B cell (primary cell): Measurements from ENCODE around the gene ARL13A. TPM values are rescaled to one million over a fixed set of nuclear protein-coding genes. Genes with fewer than 3 reads are reported as not detected.

Source experiments
- ATAC-seq: fragments of 200-7000 bp; cut with Tn5 transposase; one replicate; pipeline ENCODE4 v1.10.0; 2021; ENCODE audit warnings: low read depth, mild to moderate bottlenecking, moderate number of reproducible peaks, moderate library complexity
- CTCF ChIA-PET: fragments of 350-600 bp; sonication (Branson Sonifier 250); formaldehyde crosslinking; loops from one replicate; lab custom pipeline; 2021; ENCODE audit warnings: antibody characterized with exemption, inconsistent platforms; lab: Charles Lee
- POLR2A ChIA-PET: fragments of 350-600 bp; sonication (Branson Sonifier 250); formaldehyde crosslinking; loops from one replicate; lab custom pipeline; 2021; ENCODE audit warnings: antibody characterized with exemption; lab: Charles Lee
- DNase-seq: peaks from one replicate; pipeline ENCODE4 v3.0.0; 2013
- H2AFZ ChIP-seq: 2 replicates; pipeline ENCODE4 v1.6.1; 2012; ENCODE audit warnings: mild to moderate bottlenecking, low read depth, low read length; ENCODE audit not compliant: insufficient read depth, poor library complexity, severe bottlenecking
- H3K27ac ChIP-seq, 2 donors: 1 replicate in 1 of 2; 2 replicates in 1 of 2; pipeline ENCODE4 v1.5.1; 2012 to 2013; ENCODE audit warnings: low read length in 2 of 2, mild to moderate bottlenecking in 2 of 2, moderate library complexity in 1 of 2
- H3K27me3 ChIP-seq, 4 experiments: fragments of 200-600 bp in 1 of 4; sonication (generic) in 1 of 4; replicated peaks in 1 of 4; 1 replicate in 2 of 4; 2 replicates in 2 of 4; pipeline versions ENCODE4 v1.6.1 to v1.7.0; 2013 to 2016; ENCODE audit warnings: low read length in 3 of 4, mild to moderate bottlenecking in 2 of 4, mixed read lengths in 1 of 4, moderate library complexity in 1 of 4; ENCODE audit not compliant: insufficient read depth in 4 of 4, control insufficient read depth in 3 of 4; ENCODE audit errors: control extremely low read depth in 1 of 4
- H3K36me3 ChIP-seq, 2 experiments: replicated peaks in 1 of 2; 1 replicate in 1 of 2; 2 replicates in 1 of 2; pipeline versions ENCODE4 v1.6.1 to v1.7.1; 2013; ENCODE audit warnings: low read length in 1 of 2; ENCODE audit not compliant: insufficient read depth in 2 of 2, control insufficient read depth in 1 of 2; ENCODE audit errors: control extremely low read depth in 1 of 2, extremely low read depth in 1 of 2
- H3K4me1 ChIP-seq, 2 donors: fragments of 200-600 bp in 1 of 2; sonication (generic) in 1 of 2; 1 replicate in 1 of 2; 2 replicates in 1 of 2; pipeline versions ENCODE4 v1.5.1 to v1.6.1; 2013 to 2017; ENCODE audit warnings: low read length in 2 of 2; ENCODE audit not compliant: control insufficient read depth in 2 of 2, insufficient read depth in 2 of 2
- H3K4me2 ChIP-seq: replicated peaks from 2 replicates; pipeline ENCODE3; 2012; ENCODE audit warnings: mild to moderate bottlenecking, low read depth, low read length; ENCODE audit not compliant: poor library complexity, severe bottlenecking
- H3K4me3 ChIP-seq, 5 experiments: fragments of 200-600 bp in 1 of 5; sonication (generic) in 1 of 5; 1 replicate in 3 of 5; 2 replicates in 2 of 5; pipeline versions ENCODE4 v1.5.1 to v1.7.0; 2011 to 2016; ENCODE audit warnings: low read length in 4 of 5, mild to moderate bottlenecking in 4 of 5, low read depth in 2 of 5, control low read depth in 1 of 5, moderate library complexity in 1 of 5; ENCODE audit not compliant: insufficient read depth in 1 of 5; ENCODE audit errors: control extremely low read depth in 1 of 5, extremely low read depth in 1 of 5
- H3K79me2 ChIP-seq: fragments of 200-600 bp; sonication (generic); one replicate; pipeline ENCODE4 v1.6.0; 2016; ENCODE audit warnings: low read length; ENCODE audit not compliant: control insufficient read depth, insufficient read depth
- H3K9ac ChIP-seq: fragments of 200-600 bp; sonication (generic); 2 replicates; pipeline ENCODE4 v1.6.1; 2017; ENCODE audit warnings: mild to moderate bottlenecking, low read length, moderate library complexity
- H3K9me3 ChIP-seq, 3 donors: one replicate each; pipeline versions ENCODE4 v1.6.1 to v1.7.1; 2013; ENCODE audit warnings: low read length in 2 of 3; ENCODE audit not compliant: control insufficient read depth in 2 of 3, insufficient read depth in 1 of 3; ENCODE audit errors: control extremely low read depth in 1 of 3
- H4K20me1 ChIP-seq: 2 replicates; pipeline ENCODE4 v1.6.0; 2012; ENCODE audit warnings: mild to moderate bottlenecking, low read length; ENCODE audit not compliant: insufficient read depth, control insufficient read depth, poor library complexity, severe bottlenecking
- H3K27ac Mint-ChIP-seq: one replicate; pipeline ENCODE4 v1.8.0; 2021; ENCODE audit warnings: mixed read lengths
- H3K27me3 Mint-ChIP-seq: one replicate; pipeline ENCODE4 v1.8.0; 2021; ENCODE audit warnings: mixed read lengths
- H3K4me1 Mint-ChIP-seq: one replicate; pipeline ENCODE4 v1.8.0; 2021; ENCODE audit warnings: mixed read lengths
- H3K4me3 Mint-ChIP-seq: one replicate; pipeline ENCODE4 v1.8.0; 2021; ENCODE audit warnings: mixed read lengths
- H3K9me3 Mint-ChIP-seq: one replicate; pipeline ENCODE4 v1.8.0; 2022; ENCODE audit warnings: mixed read lengths; ENCODE audit not compliant: insufficient read depth
- CTCF ChIP-seq: fragments of 200-600 bp; IDR thresholded peaks from one replicate; pipeline ENCODE4 v1.8.0; 2022; ENCODE audit warnings: antibody characterized with exemption, mild to moderate bottlenecking
- EZH2 ChIP-seq: IDR thresholded peaks from 2 replicates; pipeline ENCODE4 v1.6.1; 2012; ENCODE audit warnings: borderline replicate concordance, low read depth, mild to moderate bottlenecking, moderate library complexity, low read length; ENCODE audit not compliant: insufficient read depth, poor library complexity, severe bottlenecking
- WGBS: methylation state at CpG from one replicate; pipeline ENCODE4 v1.1.5; 2013; ENCODE audit warnings: missing lambda C conversion rate; ENCODE audit not compliant: insufficient coverage; 5-methylcytosine and 5-hydroxymethylcytosine counted together
- intact Hi-C: fragments of 100-400 bp; cut with micrococcal nuclease; formaldehyde crosslinking; loops from one replicate; pipeline ENCODE4 v1.10.0; 2022
- polyA plus RNA-seq: library from polyadenylated mRNA; depleted of rRNA; stranded (reverse); fragments of >200 nt; gene quantifications from 2 replicates; pipeline ENCODE4 v1.2.3, GENCODE V29; 2012
- total RNA-seq, 2 donors: library from RNA; stranded (reverse); fragments of 120-200 nt in 1 of 2; gene quantifications; 1 replicate in 1 of 2; 2 replicates in 1 of 2; pipeline versions ENCODE4 v1.2.3 to v1.2.4, GENCODE V29; 2013 to 2022

Gene ARL13A
- total and polyA plus RNA-seq, 2 donors (not counting 1 experiment from before 2014, with no cell fraction given): not detected

GRCh38 chrX:100935767-100936166 is 33.7 kb upstream of the ARL13A start:
- Histone ChIP-seq H3K27ac (no peak overlapping the region), H2AFZ (no peak overlapping the region), H3K36me3 (no peaks in the 10 kb centered on the region), H3K4me2 (no peak overlapping the region), H3K79me2 (no peaks in the 10 kb centered on the region), H3K4me3 (no peak overlapping the region), H3K4me1 (peaks cover 12 to 16% of the 10 kb centered on the region in 2 donors), H3K9ac (no peak overlapping the region), H4K20me1 (no peaks in the 10 kb centered on the region), H3K27me3 (no peaks in the 10 kb centered on the region), H3K9me3 (peaks cover 0 to 10% (median 2%) of the 10 kb centered on the region in 3 donors)
- no CpG with 5 or more reads among the region's 2 CpGs for WGBS
- POLR2A ChIA-PET: no interaction called here
- no peaks in the 10 kb centered on the region for H3K27me3 Mint-ChIP-seq
- ATAC-seq: no peak
- no peak for DNase-seq
- H3K27ac Mint-ChIP-seq: no peak overlapping the region
- TF ChIP-seq EZH2 (no peak), CTCF (no peak)
- no peak overlapping the region for H3K4me3 Mint-ChIP-seq
- intact Hi-C loops: no loop called here
- H3K9me3 Mint-ChIP-seq: no peaks in the 10 kb centered on the region
- peaks cover 16% of the 10 kb centered on the region for H3K4me1 Mint-ChIP-seq
- CTCF ChIA-PET: interaction anchor here (1.5 kb wide), 1 partner anchor 352 kb away, joined by 4 read pairs; no protein-coding TSS in a partner anchor

- no peak overlapping the region for H3K4me3 Mint-ChIP-seq
- H3K9ac ChIP-seq: no peak overlapping the region
- no peaks in the 10 kb centered on the region for H3K36me3 ChIP-seq
- TF ChIP-seq CTCF (no peak), EZH2 (no peak)
- no peaks in the 10 kb centered on the region for H3K79me2 ChIP-seq
- H3K9me3 Mint-ChIP-seq: no peaks in the 10 kb centered on the region
- POLR2A ChIA-PET: no interaction called here
- H4K20me1 ChIP-seq: no peaks in the 10 kb centered on the region
- CTCF ChIA-PET: no interaction called here
- H2AFZ ChIP-seq: no peak overlapping the region
- no peaks in the 10 kb centered on the region for H3K4me1 ChIP-seq
- DNase-seq (no peak), ATAC-seq (no peak)
- intact Hi-C loops: no loop called here
- no peak overlapping the region for H3K27ac ChIP-seq
- H3K27me3 ChIP-seq: no peaks in the 10 kb centered on the region
- no peaks in the 10 kb centered on the region for H3K4me1 Mint-ChIP-seq
- no peak overlapping the region for H3K4me2 ChIP-seq
- H3K4me3 ChIP-seq: no peak overlapping the region
- H3K9me3 ChIP-seq: peaks cover 0 to 10% (median 0%) of the 10 kb centered on the region in 3 donors
- no peak overlapping the region for H3K27ac Mint-ChIP-seq
- H3K27me3 Mint-ChIP-seq: no peaks in the 10 kb centered on the region
- WGBS: no CpG with 5 or more reads among the region's 4 CpGs
Observed at GRCh38 chrX:100939333-100939732, 30.2 kb upstream of the ARL13A start.
